IPS-18c (cell line): ENCODE results near the gene CYP1A2.

Experiments
- H3K4me3 ChIP-seq: 2 replicates; pipeline ENCODE4 v1.7.0; 2013; ENCODE audit warnings: low read depth, mild to moderate bottlenecking, low read length, moderate library complexity; ENCODE audit not compliant: insufficient read depth
- H3K9me3 ChIP-seq: one replicate; pipeline ENCODE4 v1.6.1; 2013; ENCODE audit warnings: mild to moderate bottlenecking, low read length, moderate library complexity; ENCODE audit not compliant: control insufficient read depth, insufficient read depth

CYP1A2 gene

GRCh38 chr15:74793135-74794028 lies 44.7 kb downstream of the CYP1A2 start:
- Histone ChIP-seq H3K9me3 (no peaks in the 10 kb centered on the region), H3K4me3 (no peak overlapping the region)

GRCh38 chr15:74794248-74794969 lies 45.8 kb downstream of the CYP1A2 start:
- Histone ChIP-seq H3K9me3 (no peaks in the 10 kb centered on the region), H3K4me3 (no peak overlapping the region)

GRCh38 chr15:74794970-74795349 lies 46.3 kb downstream of the CYP1A2 start:
- Histone ChIP-seq H3K4me3 (no peak overlapping the region), H3K9me3 (no peaks in the 10 kb centered on the region)

- no peak overlapping the region for H3K4me3 ChIP-seq
- H3K9me3 ChIP-seq: no peaks in the 10 kb centered on the region
Observed at GRCh38 chr15:74795966-74796625, 47.5 kb downstream of the CYP1A2 start.

GRCh38 chr15:74798388-74799254 lies 50.0 kb downstream of the CYP1A2 start:
- no peaks in the 10 kb centered on the region for H3K9me3 ChIP-seq

GRCh38 chr15:74799255-74799855 lies 50.7 kb downstream of the CYP1A2 start:
- Histone ChIP-seq H3K4me3 (no peak overlapping the region), H3K9me3 (no peaks in the 10 kb centered on the region)

More at GRCh38 chr15:74798388-74799254, 50.0 kb downstream of the CYP1A2 start:
- H3K4me3 ChIP-seq: no peak overlapping the region

- Histone ChIP-seq H3K9me3 (no peaks in the 10 kb centered on the region), H3K4me3 (no peak overlapping the region)
Observed at GRCh38 chr15:74799856-74800558, 51.4 kb downstream of the CYP1A2 start.

- no peak overlapping the region for H3K4me3 ChIP-seq
- H3K9me3 ChIP-seq: no peaks in the 10 kb centered on the region
Observed at GRCh38 chr15:74800559-74801094, 52.0 kb downstream of the CYP1A2 start.

- Histone ChIP-seq H3K9me3 (peaks cover 2% of the 10 kb centered on the region), H3K4me3 (no peak overlapping the region)
Observed at GRCh38 chr15:74801311-74801997, 52.8 kb downstream of the CYP1A2 start.

GRCh38 chr15:74802290-74802689 lies 53.6 kb downstream of the CYP1A2 start:
- peaks cover 2% of the 10 kb centered on the region for H3K9me3 ChIP-seq
- no peak overlapping the region for H3K4me3 ChIP-seq

GRCh38 chr15:74802862-74803447 lies 54.3 kb downstream of the CYP1A2 start:
- H3K9me3 ChIP-seq: peaks cover 2% of the 10 kb centered on the region
- H3K4me3 ChIP-seq: no peak overlapping the region

- H3K9me3 ChIP-seq: peaks cover 2% of the 10 kb centered on the region
- H3K4me3 ChIP-seq: no peak overlapping the region
Observed at GRCh38 chr15:74804935-74805334, 56.3 kb downstream of the CYP1A2 start.
